OCI-M2 (cell line): ENCODE measurements around the gene GRAMD1A.
"Not testable (repeated sequence)": the region's sequence is repeated elsewhere in the genome, so short reads cannot be mapped to it uniquely, and the experiment has no call there.

Experiments used
- DNase-seq: peaks from one replicate; lab custom pipeline; 2025; ENCODE audit not compliant: unreplicated experiment; lab: John Stamatoyannopoulos, UW

The GRAMD1A gene

GRCh38 chr19:35051268-35051667 is 51.1 kb downstream of the GRAMD1A start:
- not testable (repeated sequence) for DNase-seq

GRCh38 chr19:35051796-35052195 is 51.7 kb downstream of the GRAMD1A start:
- no peak for DNase-seq

GRCh38 chr19:35052599-35053190 is 52.6 kb downstream of the GRAMD1A start:
- no peak for DNase-seq

GRCh38 chr19:35053667-35054293 is 53.7 kb downstream of the GRAMD1A start:
- DNase-seq: no peak

- DNase-seq: no peak
Observed at GRCh38 chr19:35054626-35055025, 54.5 kb downstream of the GRAMD1A start.

GRCh38 chr19:35055715-35056179 is 55.6 kb downstream of the GRAMD1A start:
- DNase-seq: no peak

- DNase-seq: no peak
Observed at GRCh38 chr19:35056513-35057063, 56.5 kb downstream of the GRAMD1A start.

GRCh38 chr19:35058370-35058769 is 58.2 kb downstream of the GRAMD1A start:
- DNase-seq: no peak

- DNase-seq: no peak
Observed at GRCh38 chr19:35059006-35059798, 59.1 kb downstream of the GRAMD1A start.

GRCh38 chr19:35059799-35060091 is 59.6 kb downstream of the GRAMD1A start:
- DNase-seq: no peak

GRCh38 chr19:35060160-35060855 is 60.2 kb downstream of the GRAMD1A start:
- no peak for DNase-seq

GRCh38 chr19:35061583-35062373 is 61.7 kb downstream of the GRAMD1A start:
- DNase-seq: no peak

GRCh38 chr19:35062942-35063341 is 62.8 kb downstream of the GRAMD1A start:
- no peak for DNase-seq

GRCh38 chr19:35063940-35064818 is 64.1 kb downstream of the GRAMD1A start:
- no peak for DNase-seq

- DNase-seq: no peak
Observed at GRCh38 chr19:35065574-35065973, 65.5 kb downstream of the GRAMD1A start.

- DNase-seq: no peak
Observed at GRCh38 chr19:35066121-35066520, 66.0 kb downstream of the GRAMD1A start.

GRCh38 chr19:35066691-35067563 is 66.8 kb downstream of the GRAMD1A start:
- DNase-seq: peak; percentile 95

GRCh38 chr19:35068941-35069634 is 69.0 kb downstream of the GRAMD1A start:
- DNase-seq: no peak
